A673 (cell line): ENCODE measurements around the gene URB2. TPM values are rescaled to one million over a fixed set of nuclear protein-coding genes. Genes with fewer than 3 reads are reported as not detected.

ENCODE experiments used
- BruUV-seq: library from RNA; stranded (reverse); fragments of 400-500 nt; replicated peaks from 2 replicates; lab custom pipeline; 2021; lab: Mats Ljungman, UMichigan
- CTCF ChIA-PET: fragments of 300-600 bp; sonication (Branson Sonifier 250); formaldehyde crosslinking; loops from one replicate; lab custom pipeline; 2022; ENCODE audit warnings: antibody characterized with exemption; lab: Charles Lee
- POLR2A ChIA-PET: fragments of 300-600 bp; sonication (Branson Sonifier 250); formaldehyde crosslinking; loops from one replicate; lab custom pipeline; 2022; ENCODE audit warnings: antibody characterized with exemption; ENCODE audit not compliant: low non-redundant PET; lab: Charles Lee
- DNase-seq: peaks from one replicate; pipeline ENCODE4 v3.0.0-alpha.2; 2015; ENCODE audit warnings: low spot score
- H3K27ac ChIP-seq: fragments of 200-600 bp; sonication (generic); 2 replicates; pipeline ENCODE4 v1.5.1; 2016; ENCODE audit warnings: mixed run types, low read depth, mild to moderate bottlenecking, mixed read lengths, antibody characterized with exemption, low read length; ENCODE audit not compliant: poor library complexity, severe bottlenecking
- H3K27me3 ChIP-seq: fragments of 200-600 bp; sonication (generic); replicated peaks from 2 replicates; pipeline ENCODE4 v1.6.1; 2017; ENCODE audit warnings: mixed run types, low read depth, mild to moderate bottlenecking, mixed read lengths, antibody characterized with exemption, low read length; ENCODE audit not compliant: insufficient read depth, poor library complexity
- H3K36me3 ChIP-seq: fragments of 200-600 bp; sonication (generic); 2 replicates; pipeline ENCODE4 v1.6.1; 2016; ENCODE audit warnings: mixed run types, mild to moderate bottlenecking, mixed read lengths, antibody characterized with exemption, low read length; ENCODE audit not compliant: insufficient read depth, poor library complexity, severe bottlenecking
- H3K4me1 ChIP-seq: fragments of 200-600 bp; sonication (generic); 2 replicates; pipeline ENCODE4 v1.6.1; 2017; ENCODE audit warnings: mixed run types, mild to moderate bottlenecking, mixed read lengths, antibody characterized with exemption, low read length; ENCODE audit not compliant: insufficient read depth, poor library complexity, severe bottlenecking
- H3K4me3 ChIP-seq: fragments of 200-600 bp; sonication (generic); 2 replicates; pipeline ENCODE4 v1.5.1; 2016; ENCODE audit warnings: low read depth, mixed run types, mild to moderate bottlenecking, mixed read lengths, low read length; ENCODE audit not compliant: poor library complexity, severe bottlenecking
- H3K9me3 ChIP-seq: fragments of 200-600 bp; sonication (generic); 2 replicates; pipeline ENCODE4 v1.6.1; 2016; ENCODE audit warnings: mixed run types, low read depth, mild to moderate bottlenecking, mixed read lengths, antibody characterized with exemption, low read length; ENCODE audit not compliant: poor library complexity, severe bottlenecking
- EZH2 ChIP-seq: fragments of 200-600 bp; sonication (generic); IDR thresholded peaks from 2 replicates; pipeline ENCODE4 v1.6.1; 2017; ENCODE audit warnings: borderline replicate concordance, low read depth, mild to moderate bottlenecking, mixed read lengths, antibody characterized with exemption, low read length; ENCODE audit not compliant: poor library complexity, severe bottlenecking
- intact Hi-C: fragments of 100-400 bp; cut with micrococcal nuclease; formaldehyde crosslinking; loops from one replicate; pipeline ENCODE4 v1.10.0; 2022; ENCODE audit not compliant: unreplicated experiment
- total RNA-seq: library from RNA; stranded (reverse); gene quantifications from 2 replicates; pipeline ENCODE4 v1.2.3, GENCODE V29; 2021
- TF ChIP-seq, protein P1 (sequence below): fragments of 300-800, 200-600 bp; sonication (generic); conservative IDR thresholded peaks from 2 replicates; pipeline ENCODE4 v1.5.1; 2017; ENCODE audit warnings: low read depth, mild to moderate bottlenecking, antibody characterized with exemption, low read length, moderate library complexity, mixed read lengths

Gene URB2
- total RNA-seq, 1 experiment from 2014 or later = 33.3 TPM

GRCh38 chr1:229627003-229627402, 956 bp downstream of the URB2 start:
- no peak for DNase-seq
- BruUV-seq = TSS peak; percentile 50
- Histone ChIP-seq H3K4me3 (peak overlapping the region; percentile 99), H3K4me1 (peaks cover 22% of the 10 kb centered on the region), H3K27me3 (no peaks in the 10 kb centered on the region), H3K9me3 (no peaks in the 10 kb centered on the region), H3K36me3 (peaks cover 5% of the 10 kb centered on the region), H3K27ac (no peak overlapping the region)
- ChIA-PET CTCF (no interaction called here), POLR2A (interaction anchor here (0.6 kb wide), 1 partner anchor 623 kb away, joined by 3 read pairs; no protein-coding TSS in a partner anchor)
- TF ChIP-seq, protein P1, sequence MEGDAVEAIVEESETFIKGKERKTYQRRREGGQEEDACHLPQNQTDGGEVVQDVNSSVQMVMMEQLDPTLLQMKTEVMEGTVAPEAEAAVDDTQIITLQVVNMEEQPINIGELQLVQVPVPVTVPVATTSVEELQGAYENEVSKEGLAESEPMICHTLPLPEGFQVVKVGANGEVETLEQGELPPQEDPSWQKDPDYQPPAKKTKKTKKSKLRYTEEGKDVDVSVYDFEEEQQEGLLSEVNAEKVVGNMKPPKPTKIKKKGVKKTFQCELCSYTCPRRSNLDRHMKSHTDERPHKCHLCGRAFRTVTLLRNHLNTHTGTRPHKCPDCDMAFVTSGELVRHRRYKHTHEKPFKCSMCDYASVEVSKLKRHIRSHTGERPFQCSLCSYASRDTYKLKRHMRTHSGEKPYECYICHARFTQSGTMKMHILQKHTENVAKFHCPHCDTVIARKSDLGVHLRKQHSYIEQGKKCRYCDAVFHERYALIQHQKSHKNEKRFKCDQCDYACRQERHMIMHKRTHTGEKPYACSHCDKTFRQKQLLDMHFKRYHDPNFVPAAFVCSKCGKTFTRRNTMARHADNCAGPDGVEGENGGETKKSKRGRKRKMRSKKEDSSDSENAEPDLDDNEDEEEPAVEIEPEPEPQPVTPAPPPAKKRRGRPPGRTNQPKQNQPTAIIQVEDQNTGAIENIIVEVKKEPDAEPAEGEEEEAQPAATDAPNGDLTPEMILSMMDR = no peak
- TF ChIP-seq EZH2 = no peak
- intact Hi-C loops = no loop called here

GRCh38 chr1:229629261-229629660, 3.2 kb downstream of the URB2 start:
- H3K9me3 ChIP-seq = no peaks in the 10 kb centered on the region
- ChIA-PET CTCF (no interaction called here), POLR2A (no interaction called here)
- intact Hi-C loops = no loop called here
- H3K27me3 ChIP-seq = no peaks in the 10 kb centered on the region
- TF ChIP-seq, protein P1 = no peak
- TF ChIP-seq EZH2 = no peak
- H3K4me1 ChIP-seq = peaks cover 8% of the 10 kb centered on the region
- H3K27ac ChIP-seq = no peak overlapping the region
- no TSS peak for BruUV-seq
- DNase-seq = no peak
- no peak overlapping the region for H3K4me3 ChIP-seq
- peaks cover 20% of the 10 kb centered on the region for H3K36me3 ChIP-seq

DNA sequence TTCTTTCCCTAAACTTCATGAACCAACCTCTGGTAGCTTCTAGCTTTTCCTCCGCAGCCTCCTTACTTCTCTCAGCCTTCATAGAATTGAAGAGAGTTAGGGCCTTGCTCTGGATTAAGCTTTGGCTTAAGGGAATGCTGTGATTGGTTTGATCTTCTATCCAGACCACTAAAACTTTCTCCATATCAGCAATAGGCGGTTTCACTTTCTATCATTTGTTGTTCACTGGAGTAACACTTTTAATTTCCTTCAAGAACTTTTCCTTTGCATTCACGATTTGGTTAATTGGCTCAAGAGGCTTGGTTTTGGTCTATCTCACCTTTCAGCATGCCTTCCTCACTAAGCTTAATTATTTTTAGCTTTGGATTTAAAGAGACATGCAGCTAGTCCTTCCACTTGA, 5.1 kb downstream of the URB2 start:
- intact Hi-C loops = no loop called here
- peaks cover 38% of the 10 kb centered on the region for H3K36me3 ChIP-seq
- no TSS peak for BruUV-seq
- TF ChIP-seq, protein P1 = no peak
- TF ChIP-seq EZH2 = no peak
- ChIA-PET POLR2A (interaction anchor here (0.7 kb wide), 1 partner anchor 9 kb away, joined by 9 read pairs; no protein-coding TSS in a partner anchor), CTCF (no interaction called here)
- DNase-seq = no peak
- H3K4me3 ChIP-seq = no peak overlapping the region
- H3K9me3 ChIP-seq = no peaks in the 10 kb centered on the region
- no peak overlapping the region for H3K27ac ChIP-seq
- peaks cover 6% of the 10 kb centered on the region for H3K4me1 ChIP-seq
- no peaks in the 10 kb centered on the region for H3K27me3 ChIP-seq
